HL-60/S4 treated with phorbol 12-myristate 13-acetate at 8.2 ng/mL for 4 days and 3 days (cell line): ENCODE data around the gene RELCH.
"Not testable (repeated sequence)": the region's sequence is repeated elsewhere in the genome, so short reads cannot be mapped to it uniquely, and the experiment has no call there.

Experiments
- in situ Hi-C: fragments of 300-500 bp; cut with MboI; formaldehyde crosslinking; loops from 2 replicates; pipeline ENCODE4 v1.15.0; 2022; ENCODE audit warnings: low sequenced_read_pairs

RELCH gene

GRCh38 chr18:62186774-62187542 is at the start of gene RELCH, which contains the start of gene PIGN:
Gene RELCH, plus strand, starts transcription at chr18:62187255. Its CDS starts 251 bp downstream, at chr18:62187506.
Gene PIGN, minus strand, starts transcription at chr18:62187056. Its CDS starts 25,703 bp downstream, at chr18:62161353.
- in situ Hi-C loops = loop anchor here (25.0 kb wide), 1 partner anchor 375 kb away; no protein-coding TSS in a partner anchor

DNA sequence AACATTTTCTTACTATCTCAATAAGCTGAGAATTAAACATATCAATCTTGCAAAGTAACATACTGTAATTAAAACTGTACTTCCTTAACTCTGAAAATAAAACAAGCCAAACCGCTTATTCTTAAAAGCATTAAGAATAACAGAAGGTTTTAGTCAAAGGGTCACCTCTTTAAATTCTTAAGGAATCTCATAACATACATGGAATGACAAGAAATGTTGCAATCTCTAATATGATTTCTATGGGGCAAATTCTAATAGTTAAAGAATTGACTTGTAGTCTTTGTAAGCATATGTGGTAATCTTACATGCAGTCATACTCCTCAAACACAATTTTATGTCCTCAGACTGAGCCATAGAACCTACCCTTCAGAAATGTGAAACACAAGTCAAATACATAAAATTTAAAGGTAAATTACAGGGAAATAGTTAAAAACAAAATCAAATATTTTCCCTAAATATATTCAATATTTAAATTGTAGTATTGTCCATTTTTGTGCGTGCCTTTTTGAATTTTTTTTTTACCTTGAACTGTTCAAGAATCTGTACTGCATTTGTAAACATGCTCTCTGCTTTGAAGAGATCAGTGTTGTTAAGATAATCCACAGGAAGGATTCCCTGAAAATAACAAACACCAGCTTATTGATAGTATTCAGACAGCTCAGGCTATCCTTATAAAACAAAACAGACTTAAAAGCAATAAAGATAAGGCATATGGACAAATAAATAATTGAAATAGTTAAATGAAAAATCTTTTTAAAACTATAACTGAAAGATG is 48.4 kb upstream of the RELCH start:
- in situ Hi-C loops = loop anchor here (25.0 kb wide), 1 partner anchor 501 kb away; no protein-coding TSS in a partner anchor

GRCh38 chr18:62140259-62140658 is 46.8 kb upstream of the RELCH start:
- in situ Hi-C loops = loop anchor here (25.0 kb wide), 1 partner anchor 503 kb away; no protein-coding TSS in a partner anchor

GRCh38 chr18:62144338-62144737 is 42.7 kb upstream of the RELCH start:
- in situ Hi-C loops = loop anchor here (25.0 kb wide), 1 partner anchor 507 kb away; no protein-coding TSS in a partner anchor

GRCh38 chr18:62151068-62151771 is 35.8 kb upstream of the RELCH start:
- in situ Hi-C loops = no loop called here

DNA sequence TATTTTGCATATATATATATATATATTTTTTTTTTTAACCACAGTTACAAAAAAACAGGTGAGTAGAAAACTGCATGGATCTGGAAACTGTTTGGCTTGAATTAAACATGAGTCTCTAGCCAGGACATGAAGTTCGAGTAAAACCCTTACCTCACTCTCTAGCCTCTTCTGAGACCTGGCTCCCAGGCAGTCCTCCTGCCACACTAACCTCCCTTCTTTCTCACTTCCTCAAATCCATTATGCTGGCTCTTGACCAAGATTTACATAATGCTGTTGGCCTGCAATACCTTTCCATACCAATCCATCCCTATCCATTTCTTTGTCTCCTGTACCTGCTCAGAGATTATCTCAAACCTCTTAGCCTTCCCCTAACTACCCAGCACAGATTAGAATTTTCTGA is 34.2 kb upstream of the RELCH start:
- in situ Hi-C loops = no loop called here

GRCh38 chr18:62157843-62158242 is 29.2 kb upstream of the RELCH start:
- in situ Hi-C loops = no loop called here

DNA sequence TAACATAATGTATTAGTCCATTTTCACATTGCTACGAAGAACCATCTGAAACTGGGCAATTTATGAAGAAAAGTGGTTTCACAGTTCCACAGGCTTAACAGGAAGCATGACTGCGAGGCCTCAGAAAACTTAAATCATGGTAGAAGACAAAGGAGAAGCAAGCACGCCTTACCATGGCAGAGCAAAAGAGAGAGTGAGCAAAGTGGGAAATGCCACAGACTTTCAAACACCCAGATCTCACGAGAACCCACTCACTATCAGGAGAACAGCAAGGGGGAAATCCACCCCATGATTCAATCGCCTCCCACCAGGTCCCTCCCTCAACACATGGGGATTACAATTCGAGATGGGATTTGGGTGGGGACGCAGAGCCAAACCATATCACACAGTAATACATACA is 22.7 kb upstream of the RELCH start:
- in situ Hi-C loops = no loop called here

- in situ Hi-C loops = no loop called here
These were observed 22.1 kb upstream of the RELCH start for GRCh38 chr18:62164855-62165487.

- in situ Hi-C loops = no loop called here
These were observed 21.5 kb upstream of the RELCH start for GRCh38 chr18:62165583-62165982.

DNA sequence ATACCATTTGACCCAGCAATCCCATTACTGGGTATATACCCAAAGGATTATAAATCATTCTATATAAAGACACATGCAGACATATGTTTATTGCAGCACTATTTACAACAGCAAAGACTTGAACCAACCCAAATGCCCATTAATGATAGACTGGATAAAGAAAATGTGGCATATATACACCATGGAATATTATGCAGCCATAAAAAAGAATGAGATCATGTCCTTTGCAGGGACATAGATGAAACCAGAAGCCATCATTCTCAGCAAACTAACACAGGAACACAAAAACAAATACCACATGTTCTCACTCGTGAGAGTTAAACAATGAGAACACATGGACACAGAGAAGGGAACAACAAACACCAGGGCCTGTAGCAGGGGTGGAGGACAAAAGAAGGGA is 20.5 kb upstream of the RELCH start:
- in situ Hi-C loops = not testable (repeated sequence)

DNA sequence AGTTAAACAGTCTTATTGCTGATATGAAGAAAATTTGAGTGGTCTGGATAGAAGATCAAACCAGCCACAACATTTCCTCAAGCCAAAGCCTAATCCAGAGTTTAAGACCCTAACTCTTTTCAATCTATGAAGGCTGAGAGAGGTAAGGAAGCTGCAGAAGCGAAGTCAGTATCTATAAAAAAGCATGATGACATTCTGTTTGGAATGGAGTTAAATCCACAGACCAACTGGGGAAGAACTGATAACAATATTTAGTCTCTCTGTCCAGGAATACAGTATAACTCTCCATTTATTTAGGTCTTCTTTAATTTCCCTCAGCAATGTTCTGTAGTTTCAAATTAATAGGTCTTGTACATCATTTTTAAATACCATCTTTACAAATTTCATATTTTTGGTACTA is 16.2 kb upstream of the RELCH start:
- in situ Hi-C loops = no loop called here

DNA sequence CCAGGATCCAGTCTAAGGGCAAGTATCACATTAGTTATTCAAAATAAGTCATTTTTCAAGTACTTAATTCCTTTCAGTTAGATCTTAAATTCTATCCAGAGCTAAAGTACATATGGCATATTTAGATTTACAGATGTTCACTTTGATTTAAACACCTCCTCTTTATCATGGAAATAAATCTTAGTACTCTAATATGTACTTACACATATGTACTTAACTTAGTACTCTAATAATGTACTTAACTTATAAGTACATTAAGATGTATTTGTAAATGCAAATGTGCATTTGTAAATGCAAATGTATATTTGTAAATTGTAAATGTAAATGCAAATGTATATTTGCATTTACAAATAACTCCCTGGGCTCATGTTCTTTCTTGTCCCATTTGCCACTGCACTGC is 14.8 kb upstream of the RELCH start:
- in situ Hi-C loops = no loop called here

DNA sequence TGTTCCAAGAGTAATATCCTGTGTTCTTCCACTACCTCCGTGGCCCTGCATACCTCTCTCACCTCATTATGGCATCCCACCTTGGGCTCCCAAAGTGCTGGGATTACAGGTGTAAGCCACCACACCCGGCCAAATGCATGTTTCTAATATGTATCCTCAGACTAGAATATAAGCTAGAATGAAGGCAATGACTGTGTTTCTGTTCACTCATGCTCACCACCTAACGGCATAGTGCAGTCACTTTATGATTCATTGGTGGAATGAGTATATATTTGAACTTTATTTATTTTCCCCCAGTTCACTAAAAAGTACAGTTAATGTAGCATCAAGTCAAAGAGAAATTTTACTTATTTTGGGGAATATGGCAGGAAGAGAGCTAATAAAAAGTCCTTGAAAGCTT is 11.5 kb upstream of the RELCH start:
- in situ Hi-C loops = loop anchor here (25.0 kb wide), 1 partner anchor 387 kb away; no protein-coding TSS in a partner anchor

- in situ Hi-C loops = loop anchor here (25.0 kb wide), 1 partner anchor 385 kb away; no protein-coding TSS in a partner anchor
These were observed 9.8 kb upstream of the RELCH start for GRCh38 chr18:62177271-62177670.

DNA sequence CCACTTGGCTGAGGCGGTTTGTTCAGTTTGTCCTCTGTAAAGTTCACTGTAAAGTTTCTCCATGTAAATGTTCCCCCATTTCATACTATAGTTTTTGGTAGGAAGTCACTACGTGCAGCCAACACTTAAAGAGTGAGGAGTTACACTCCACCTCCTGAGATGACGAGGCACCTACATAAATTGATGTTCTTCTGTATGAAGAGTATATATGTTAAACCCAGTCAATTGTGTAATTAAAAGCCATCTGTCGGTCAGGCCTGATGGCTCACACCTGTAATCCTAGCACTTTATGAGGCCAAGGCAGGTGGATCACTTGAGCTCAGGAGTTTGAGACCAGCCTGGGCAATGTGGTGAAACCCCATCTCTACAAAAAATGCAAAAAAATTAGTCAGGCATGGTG is 7.8 kb upstream of the RELCH start:
- in situ Hi-C loops = loop anchor here (25.0 kb wide), 1 partner anchor 383 kb away; no protein-coding TSS in a partner anchor

- in situ Hi-C loops = loop anchor here (25.0 kb wide), 1 partner anchor 380 kb away; no protein-coding TSS in a partner anchor
These were observed 4.8 kb upstream of the RELCH start for GRCh38 chr18:62182220-62182619.

- in situ Hi-C loops = loop anchor here (25.0 kb wide), 1 partner anchor 379 kb away; no protein-coding TSS in a partner anchor
These were observed 3.4 kb upstream of the RELCH start for GRCh38 chr18:62183578-62184195.

DNA sequence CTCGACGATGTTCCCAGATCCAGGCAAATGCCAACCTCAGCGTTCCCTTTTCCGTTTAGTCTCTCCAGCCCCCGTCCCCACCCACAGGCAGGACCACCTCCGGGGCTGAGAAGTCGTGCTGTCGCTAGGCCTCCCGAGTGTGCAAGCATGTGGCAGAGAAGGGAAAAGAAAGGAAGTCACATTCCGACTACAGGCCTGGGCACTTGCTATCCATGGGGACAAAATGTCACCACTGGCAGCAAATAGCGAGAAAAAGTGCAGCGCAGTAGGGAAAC is 619 bp upstream of the RELCH start:
- in situ Hi-C loops = loop anchor here (25.0 kb wide), 1 partner anchor 376 kb away; no protein-coding TSS in a partner anchor
